Activated T-helper 2 cell treated with anti-CD3 and anti-CD28 coated beads, Interferon-gamma antibody, Interleukin-2, Interleukin-4, amounts not matched to agents 10 μg/mL and 5 μg/mL and 100 μg/mL, durations not matched to agents 14 hours and 24 hours and 36 hours (primary cell): Measurements from ENCODE around the gene ZNF502. TPM values are rescaled to one million over a fixed set of nuclear protein-coding genes. Genes with fewer than 3 reads are reported as not detected.

Experiments
- DNase-seq: peaks from one replicate; pipeline ENCODE4 v3.0.0; 2021; ENCODE audit warnings: low spot score
- H3K27ac Mint-ChIP-seq: one replicate; pipeline ENCODE4 v1.8.0; 2021; ENCODE audit warnings: mixed read lengths
- H3K27me3 Mint-ChIP-seq: one replicate; pipeline ENCODE4 v1.8.0; 2021; ENCODE audit warnings: low read depth, mixed read lengths
- H3K36me3 Mint-ChIP-seq: one replicate; pipeline ENCODE4 v1.8.0; 2021; ENCODE audit warnings: low read depth, mixed read lengths
- H3K4me1 Mint-ChIP-seq: one replicate; pipeline ENCODE4 v1.8.0; 2021; ENCODE audit warnings: low read depth, mixed read lengths
- H3K4me3 Mint-ChIP-seq: one replicate; pipeline ENCODE4 v1.8.0; 2021; ENCODE audit warnings: low read depth, mild to moderate bottlenecking, moderate library complexity, mixed read lengths
- H3K9me3 Mint-ChIP-seq: one replicate; pipeline ENCODE4 v1.8.0; 2021; ENCODE audit warnings: mixed read lengths
- intact Hi-C: fragments of 100-400 bp; cut with micrococcal nuclease; formaldehyde crosslinking; loops from one replicate; pipeline ENCODE4 v1.15.1; 2023
- total RNA-seq: library from RNA; stranded (reverse); gene quantifications from 2 replicates; pipeline ENCODE4 v1.2.3, GENCODE V29; 2022

The ZNF502 gene
- total RNA-seq, 1 donor from 2014 or later, result 0.27 TPM

GRCh38 chr3:44722103-44722401, 9.6 kb downstream of the ZNF502 start:
- intact Hi-C loops, result no loop called here
- Mint-ChIP-seq H3K27me3 (no peaks in the 10 kb centered on the region), H3K4me3 (no peak overlapping the region), H3K36me3 (peaks cover 26% of the 10 kb centered on the region), H3K9me3 (peaks cover 83% of the 10 kb centered on the region), H3K4me1 (no peaks in the 10 kb centered on the region), H3K27ac (no peak overlapping the region)
- no peak for DNase-seq

- peaks cover 86% of the 10 kb centered on the region for H3K9me3 Mint-ChIP-seq
- H3K4me3 Mint-ChIP-seq, result peak within 1 kb of the TSS; percentile 92
- H3K36me3 Mint-ChIP-seq, result peaks cover 49% of the 10 kb centered on the region
- DNase-seq, result peak; percentile 76
- H3K27me3 Mint-ChIP-seq, result no peaks in the 10 kb centered on the region
- peaks cover 11% of the 10 kb centered on the region for H3K4me1 Mint-ChIP-seq
- H3K27ac Mint-ChIP-seq, result peak within 1 kb of the TSS; percentile 78
- intact Hi-C loops, result loop anchor here (1.0 to 2.0 kb wide), 2 partner anchors 17 to 31 kb away; partner anchors contain the start of genes KIAA1143, KIF15 and ZNF502
These were observed 17.0 kb downstream of the ZNF502 start, which contains the start of gene ZNF501 for GRCh38 chr3:44729384-44729910. ZNF501 (plus strand) TSS chr3:44729635; CDS start chr3:44734422, 4,787 bp downstream.

DNA sequence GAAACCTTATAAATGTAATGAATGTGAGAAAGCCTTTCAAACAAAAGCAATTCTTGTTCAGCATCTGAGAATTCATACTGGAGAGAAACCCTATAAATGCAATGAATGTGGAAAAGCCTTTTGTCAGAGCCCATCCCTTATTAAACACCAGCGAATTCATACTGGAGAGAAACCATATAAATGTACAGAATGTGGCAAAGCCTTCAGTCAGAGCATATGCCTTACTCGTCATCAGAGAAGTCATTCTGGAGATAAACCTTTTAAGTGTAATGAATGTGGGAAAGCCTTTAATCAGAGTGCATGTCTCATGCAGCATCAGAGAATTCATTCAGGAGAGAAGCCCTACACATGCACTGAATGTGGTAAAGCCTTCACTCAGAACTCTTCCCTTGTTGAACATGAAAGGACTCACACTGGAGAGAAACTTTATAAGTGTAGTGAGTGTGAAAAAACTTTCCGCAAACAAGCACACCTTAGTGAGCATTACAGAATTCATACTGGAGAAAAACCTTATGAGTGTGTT, 22.2 kb downstream of the ZNF502 start:
- Mint-ChIP-seq H3K27me3 (no peaks in the 10 kb centered on the region), H3K9me3 (peaks cover 86% of the 10 kb centered on the region), H3K36me3 (peaks cover 38% of the 10 kb centered on the region), H3K4me1 (peaks cover 4% of the 10 kb centered on the region), H3K4me3 (no peak overlapping the region), H3K27ac (no peak overlapping the region)
- intact Hi-C loops, result no loop called here
- DNase-seq, result no peak

DNA sequence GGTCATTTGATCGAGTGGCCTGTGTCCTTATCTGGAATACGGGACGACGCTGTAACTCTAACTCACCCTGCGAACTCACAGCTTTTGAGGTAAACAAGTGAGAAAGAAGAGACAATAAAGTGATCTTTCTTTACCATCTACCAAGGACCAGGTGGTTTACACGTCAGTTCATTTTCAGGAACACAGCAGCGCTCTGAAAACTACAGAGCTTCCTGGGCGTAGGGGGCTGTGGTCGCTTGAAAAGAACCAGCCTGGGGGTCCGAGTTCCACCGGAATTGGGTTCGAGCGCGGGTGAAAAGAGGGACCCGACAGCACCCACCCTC, 48.6 kb downstream of the ZNF502 start:
- Mint-ChIP-seq H3K9me3 (peaks cover 47% of the 10 kb centered on the region), H3K27me3 (no peaks in the 10 kb centered on the region), H3K36me3 (peaks cover 76% of the 10 kb centered on the region), H3K4me1 (peaks cover 20% of the 10 kb centered on the region), H3K27ac (peak overlapping the region; percentile 90), H3K4me3 (peak overlapping the region; percentile 96)
- DNase-seq, result no peak
- intact Hi-C loops, result loop anchor here (2.0 to 10.0 kb wide), 7 partner anchors 32 to 1474 kb away; partner anchors contain the start of genes EXOSC7, SNRK, TMEM42 and ZDHHC3

GRCh38 chr3:44761424-44762169, 49.1 kb downstream of the ZNF502 start, which contains the start of the genes KIAA1143 and KIF15:
KIAA1143 (minus strand) TSS chr3:44761619; CDS start chr3:44761602, 17 bp downstream.
KIF15 (plus strand) TSS chr3:44761794; CDS start chr3:44761866, 72 bp downstream.
- peaks cover 46% of the 10 kb centered on the region for H3K9me3 Mint-ChIP-seq

DNA sequence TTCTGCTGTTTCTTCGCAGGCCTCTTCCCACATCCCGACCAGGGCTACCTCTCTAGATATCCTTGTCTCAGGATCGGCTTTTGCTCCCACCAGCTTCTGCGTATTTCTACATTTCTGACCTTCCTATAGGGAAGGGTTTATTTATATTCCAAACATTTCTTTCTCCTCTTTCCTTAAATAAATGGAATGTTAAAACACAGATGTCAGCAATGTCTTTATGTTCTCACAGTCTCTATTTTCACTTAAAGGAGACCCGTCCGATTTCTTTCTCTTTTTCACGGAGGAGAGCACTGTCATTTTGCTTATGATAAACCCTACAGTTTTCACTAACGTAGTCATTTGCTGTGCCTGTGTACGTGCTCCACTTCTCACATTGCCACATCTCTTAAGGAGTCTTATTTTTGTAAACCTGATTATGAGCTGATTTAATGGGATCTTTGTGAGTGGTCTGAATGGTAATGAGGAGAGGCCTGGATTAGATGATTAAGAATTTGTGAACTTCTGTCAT, 49.8 kb downstream of the ZNF502 start:
- DNase-seq, result no peak
- Mint-ChIP-seq H3K27ac (peak overlapping the region; percentile 90), H3K36me3 (peaks cover 75% of the 10 kb centered on the region), H3K4me3 (peak overlapping the region; percentile 96), H3K27me3 (no peaks in the 10 kb centered on the region), H3K4me1 (peaks cover 22% of the 10 kb centered on the region), H3K9me3 (peaks cover 46% of the 10 kb centered on the region)
- intact Hi-C loops, result loop anchor here (5.0 to 10.0 kb wide), 5 partner anchors 117 to 1475 kb away; partner anchors contain the start of genes EXOSC7, SNRK, ZDHHC3 and ZNF35

More at GRCh38 chr3:44761424-44762169, 49.1 kb downstream of the ZNF502 start, which contains the start of the genes KIAA1143 and KIF15:
- Mint-ChIP-seq H3K4me1 (peaks cover 22% of the 10 kb centered on the region), H3K27ac (peak within 1 kb of the TSS; percentile 90), H3K4me3 (peak within 1 kb of the TSS; percentile 96), H3K36me3 (peaks cover 76% of the 10 kb centered on the region), H3K27me3 (no peaks in the 10 kb centered on the region)
- peak; percentile 94 for DNase-seq
- intact Hi-C loops, result loop anchor here (2.0 to 10.0 kb wide), 7 partner anchors 33 to 1474 kb away; partner anchors contain the start of genes EXOSC7, SNRK, TMEM42 and ZDHHC3

DNA sequence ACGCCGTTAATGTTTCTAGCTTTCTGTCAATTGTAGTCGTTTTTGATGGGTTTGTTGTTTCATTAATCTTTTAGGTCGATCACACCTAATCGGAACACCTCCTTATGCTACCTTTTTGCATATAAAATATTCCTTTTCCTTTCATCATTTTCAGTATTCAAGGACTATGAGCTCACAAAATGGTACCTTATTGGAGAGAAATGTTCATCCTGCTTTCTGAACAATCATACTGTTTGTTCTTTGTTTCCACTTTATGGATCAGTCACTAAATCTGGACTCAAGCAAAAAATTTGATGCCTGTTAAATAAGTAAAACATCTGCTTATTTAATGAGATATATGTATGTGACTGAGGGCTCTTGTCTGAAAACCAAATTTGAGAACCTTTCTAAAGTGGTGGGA, 50.2 kb downstream of the ZNF502 start:
- Mint-ChIP-seq H3K27ac (peak overlapping the region; percentile 90), H3K4me1 (peaks cover 22% of the 10 kb centered on the region), H3K27me3 (no peaks in the 10 kb centered on the region), H3K4me3 (peak overlapping the region; percentile 96), H3K9me3 (peaks cover 43% of the 10 kb centered on the region), H3K36me3 (peaks cover 75% of the 10 kb centered on the region)
- DNase-seq, result no peak
- intact Hi-C loops, result loop anchor here (5.0 to 10.0 kb wide), 5 partner anchors 118 to 1475 kb away; partner anchors contain the start of genes EXOSC7, SNRK, ZDHHC3 and ZNF35

- intact Hi-C loops, result loop anchor here (5.0 to 10.0 kb wide), 5 partner anchors 119 to 1477 kb away; partner anchors contain the start of genes EXOSC7, SNRK, ZDHHC3 and ZNF35
- Mint-ChIP-seq H3K36me3 (peaks cover 75% of the 10 kb centered on the region), H3K27ac (no peak overlapping the region), H3K9me3 (peaks cover 38% of the 10 kb centered on the region), H3K27me3 (no peaks in the 10 kb centered on the region), H3K4me3 (no peak overlapping the region), H3K4me1 (peaks cover 22% of the 10 kb centered on the region)
- DNase-seq, result no peak
These were observed 51.8 kb downstream of the ZNF502 start for GRCh38 chr3:44764248-44764647.

GRCh38 chr3:44771424-44772098, 59.1 kb downstream of the ZNF502 start:
- Mint-ChIP-seq H3K27ac (no peak overlapping the region), H3K9me3 (peaks cover 55% of the 10 kb centered on the region), H3K4me3 (no peak overlapping the region), H3K36me3 (peaks cover 85% of the 10 kb centered on the region), H3K4me1 (no peaks in the 10 kb centered on the region), H3K27me3 (no peaks in the 10 kb centered on the region)
- intact Hi-C loops, result no loop called here
- DNase-seq, result no peak

DNA sequence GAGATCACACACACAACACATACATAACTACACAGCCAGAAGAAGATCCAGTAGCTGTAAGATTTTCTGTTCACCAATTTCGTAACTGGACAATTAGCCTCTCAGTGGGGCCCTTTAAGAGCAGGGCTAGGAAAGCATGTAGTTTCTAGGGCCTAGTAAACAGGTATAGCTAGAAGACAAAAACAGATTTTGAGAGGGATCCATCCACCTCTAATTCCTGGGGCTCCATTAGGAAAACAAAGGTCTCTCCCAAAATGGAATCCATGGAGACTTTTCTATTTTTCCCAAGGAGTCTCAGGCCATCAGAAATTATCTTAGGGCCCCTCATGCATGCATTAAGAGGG, 59.6 kb downstream of the ZNF502 start:
- Mint-ChIP-seq H3K4me1 (no peaks in the 10 kb centered on the region), H3K9me3 (peaks cover 53% of the 10 kb centered on the region), H3K27me3 (no peaks in the 10 kb centered on the region), H3K36me3 (peaks cover 81% of the 10 kb centered on the region), H3K4me3 (no peak overlapping the region), H3K27ac (no peak overlapping the region)
- no peak for DNase-seq
- intact Hi-C loops, result no loop called here
